Transverse colon (tissue), 4 donors: ENCODE measurements around the gene CDIP1. TPM values are rescaled to one million over a fixed set of nuclear protein-coding genes. Genes with fewer than 3 reads are reported as not detected.

ENCODE experiments used
- DNase-seq: peaks from one replicate; pipeline ENCODE4 v3.0.0-alpha.2; 2019
- H3K27ac ChIP-seq, 4 donors: fragments of 200-600 bp; sonication (generic); 2 replicates each; pipeline ENCODE4 v1.5.1; 2016 to 2018; ENCODE audit warnings: inconsistent platforms in 4 of 4
- H3K27me3 ChIP-seq: fragments of 200-600 bp; sonication (generic); 2 replicates; pipeline ENCODE4 v1.5.1; 2017; ENCODE audit warnings: inconsistent platforms
- H3K36me3 ChIP-seq, 4 donors: fragments of 200-600 bp; sonication (generic); 2 replicates each; pipeline ENCODE4 v1.5.1; 2017 to 2019; ENCODE audit warnings: inconsistent platforms in 4 of 4
- H3K4me1 ChIP-seq, 4 donors: fragments of 200-600 bp; sonication (generic); 2 replicates each; pipeline ENCODE4 v1.5.1; 2017 to 2020; ENCODE audit warnings: inconsistent platforms in 4 of 4
- H3K4me3 ChIP-seq, 4 donors: fragments of 200-600 bp; sonication (generic); 1 replicate in 1 of 4; 2 replicates in 3 of 4; pipeline versions ENCODE4 v1.5.1 to v1.6.1; 2017 to 2019; ENCODE audit warnings: inconsistent platforms in 4 of 4
- H3K9me3 ChIP-seq, 2 donors: fragments of 200-600 bp; sonication (generic); 2 replicates each; pipeline ENCODE4 v1.5.1; 2017 to 2019; ENCODE audit warnings: inconsistent platforms in 2 of 2
- CTCF ChIP-seq, 5 experiments: fragments of 200-600 bp in 3 of 5; fragments of 450-650 bp in 2 of 5; sonication (generic) in 3 of 5; IDR thresholded peaks; 1 replicate in 2 of 5; 2 replicates in 3 of 5; pipeline ENCODE4 v1.5.1; 2016 to 2017; ENCODE audit warnings: antibody characterized with exemption in 5 of 5, inconsistent platforms in 3 of 5, mild to moderate bottlenecking in 2 of 5, moderate library complexity in 1 of 5
- EP300 ChIP-seq: sonication (generic); formaldehyde crosslinking; IDR thresholded peaks from one replicate; pipeline ENCODE4 v1.6.1; 2017; ENCODE audit warnings: antibody characterized with exemption, low read depth
- POLR2A ChIP-seq: fragments of 450-650 bp; IDR thresholded peaks from one replicate; pipeline ENCODE4 v1.6.1; 2016; ENCODE audit warnings: antibody characterized with exemption, mild to moderate bottlenecking, moderate library complexity
- POLR2AphosphoS5 ChIP-seq, 3 donors: sonication (generic); formaldehyde crosslinking; IDR thresholded peaks; one replicate each; pipeline ENCODE4 v1.6.1; 2016; ENCODE audit warnings: antibody characterized with exemption in 3 of 3
- WGBS, 2 donors: methylation state at CpG; one replicate each; pipeline ENCODE4 v1.1.5; 2018; ENCODE audit warnings: low coverage in 1 of 2; 5-methylcytosine and 5-hydroxymethylcytosine counted together
- in situ Hi-C, 4 donors: fragments of 200-750 bp; cut with MboI; loops; one replicate each; pipeline versions ENCODE4 v1.15.0 to v1.15.1; 2017; ENCODE audit warnings: low sequenced_read_pairs in 3 of 4, low pct_ligation_motif_present in 1 of 4, low pct_unique_long_range_greater_than_20kb in 1 of 4
- intact Hi-C: fragments of 100-400 bp; cut with DNase I; formaldehyde crosslinking; loops from one replicate; pipeline ENCODE4 v1.15.1; 2023; ENCODE audit warnings: low total_unique reads
- total RNA-seq, 4 donors: library from RNA; depleted of rRNA; stranded (reverse); fragments of >200 nt; gene quantifications; one replicate each; pipeline ENCODE4 v1.1.0, GENCODE V29; 2016

CDIP1 gene
- total RNA-seq, 4 donors from 2014 or later: 8.8 to 29.5 (median 19.0) TPM

- Histone ChIP-seq H3K36me3 (peaks cover 0 to 29% (median 7%) of the 10 kb centered on the region in 4 donors), H3K9me3 (no peaks in the 10 kb centered on the region), H3K4me1 (peaks cover 9 to 28% (median 9%) of the 10 kb centered on the region in 4 donors), H3K27me3 (no peaks in the 10 kb centered on the region), H3K4me3 (no peak overlapping the region), H3K27ac (peak overlapping the region; percentile 12 to 49 (median 31))
- peak; percentile 63 for DNase-seq
- TF ChIP-seq POLR2AphosphoS5 (IDR thresholded peaks at IDR 0.05) (peak in 1 of 3 donors; percentile 14), CTCF (IDR thresholded peaks at IDR 0.05) (peak; percentile 73 to 86 (median 81)), POLR2A (no peak)
- intact Hi-C loops (loop anchor here (10.0 kb wide), 1 partner anchor 78 kb away; no protein-coding TSS in a partner anchor), in situ Hi-C loops (no loop called here)
- WGBS, 2 donors: 0% methylated on average over 3 of the region's 3 CpGs; no CpG with 5 or more reads in 1 of the 2 donors
These were observed 32.1 kb downstream of the CDIP1 start for GRCh38 chr16:4506450-4506849.

- in situ Hi-C loops (no loop called here), intact Hi-C loops (loop anchor here (10.0 kb wide), 1 partner anchor 79 kb away; no protein-coding TSS in a partner anchor)
- H3K4me1 ChIP-seq: peaks cover 10 to 29% (median 12%) of the 10 kb centered on the region in 4 donors
- peak; percentile 67 for DNase-seq
- H3K27me3 ChIP-seq: no peaks in the 10 kb centered on the region
- peak overlapping the region; percentile 18 to 57 (median 46) for H3K27ac ChIP-seq
- H3K9me3 ChIP-seq: no peaks in the 10 kb centered on the region
- 75% methylated on average over 10 to 13 of the region's 13 CpGs for WGBS, 2 donors
- no peak for TF ChIP-seq POLR2A
- no peak for TF ChIP-seq EP300
- TF ChIP-seq CTCF (IDR thresholded peaks at IDR 0.05): no peak
- TF ChIP-seq POLR2AphosphoS5 (IDR thresholded peaks at IDR 0.05): no peak
- peaks cover 0 to 29% (median 7%) of the 10 kb centered on the region in 4 donors for H3K36me3 ChIP-seq
- H3K4me3 ChIP-seq: no peak overlapping the region
These were observed 33.0 kb downstream of the CDIP1 start for GRCh38 chr16:4505356-4506147.

- in situ Hi-C loops: no loop called here
- Histone ChIP-seq H3K9me3 (no peaks in the 10 kb centered on the region), H3K4me1 (peaks cover 18 to 33% (median 19%) of the 10 kb centered on the region in 4 donors), H3K36me3 (peaks cover 0 to 3% (median 0%) of the 10 kb centered on the region in 4 donors), H3K4me3 (no peak overlapping the region), H3K27me3 (no peaks in the 10 kb centered on the region), H3K27ac (peak overlapping the region; percentile 62 to 74 (median 66))
- intact Hi-C loops: loop anchor here (10.0 kb wide), 1 partner anchor 84 kb away; no protein-coding TSS in a partner anchor
- TF ChIP-seq CTCF (IDR thresholded peaks at IDR 0.05): no peak
- no peak for DNase-seq
- 20 to 30% methylated on average over 5 of the region's 5 CpGs for WGBS, 2 donors
These were observed 37.5 kb downstream of the CDIP1 start for GRCh38 chr16:4501071-4501478.

GRCh38 chr16:4500272-4500671, 38.3 kb downstream of the CDIP1 start:
- Histone ChIP-seq H3K27me3 (no peaks in the 10 kb centered on the region), H3K4me3 (no peak overlapping the region), H3K4me1 (peaks cover 18 to 25% (median 19%) of the 10 kb centered on the region in 4 donors), H3K36me3 (peaks cover 0 to 3% (median 0%) of the 10 kb centered on the region in 4 donors), H3K27ac (peak overlapping the region; percentile 62 to 74 (median 66)), H3K9me3 (no peaks in the 10 kb centered on the region)
- intact Hi-C loops (loop anchor here (10.0 kb wide), 1 partner anchor 85 kb away; no protein-coding TSS in a partner anchor), in situ Hi-C loops (no loop called here)
- DNase-seq: no peak
- TF ChIP-seq POLR2AphosphoS5 (IDR thresholded peaks at IDR 0.05) (peak in 2 of 3 donors; percentile 57 to 64), POLR2A (no peak)
- 20 to 70% methylated on average over 1 to 3 of the region's 3 CpGs for WGBS, 2 donors
